HepG2 (cell line): ENCODE measurements around the gene RAPGEF6.

Source experiments
- CAMTA2 ChIP-seq: sonication (generic); formaldehyde crosslinking; IDR thresholded peaks from 2 replicates; pipeline ENCODE4 v1.4.0; 2020; ENCODE audit warnings: mild to moderate bottlenecking, missing genetic modification reagents, borderline replicate concordance
- CEBPB ChIP-seq: IDR thresholded peaks from 2 replicates; pipeline ENCODE4 v1.6.1; 2011; ENCODE audit warnings: low read depth, low read length, improper control_type of control experiment, borderline replicate concordance
- CTCF ChIP-seq: sonication (generic); formaldehyde crosslinking; IDR thresholded peaks from 2 replicates; pipeline ENCODE4 v1.5.0; 2020; ENCODE audit warnings: mild to moderate bottlenecking, missing genetic modification reagents, moderate library complexity
- FOXO1 ChIP-seq: sonication (generic); formaldehyde crosslinking; IDR thresholded peaks from 2 replicates; pipeline ENCODE4 v1.4.0; 2020; ENCODE audit warnings: missing genetic modification reagents
- IRF2 ChIP-seq: IDR thresholded peaks from 2 replicates; pipeline ENCODE4 v1.6.1; 2018; ENCODE audit warnings: missing genetic modification reagents, missing compliant biosample characterization
- MTA3 ChIP-seq: sonication (generic); formaldehyde crosslinking; IDR thresholded peaks from 2 replicates; pipeline ENCODE4 v1.4.0; 2020; ENCODE audit warnings: missing genetic modification reagents
- MTF2 ChIP-seq: sonication (generic); formaldehyde crosslinking; IDR thresholded peaks from 2 replicates; pipeline ENCODE4 v1.5.0; 2020; ENCODE audit warnings: missing genetic modification reagents, borderline replicate concordance
- PHF8 ChIP-seq: sonication (generic); formaldehyde crosslinking; IDR thresholded peaks from 2 replicates; pipeline ENCODE4 v1.5.0; 2020; ENCODE audit warnings: missing genetic modification reagents
- TAF1 ChIP-seq: sonication (generic); formaldehyde crosslinking; IDR thresholded peaks from 2 replicates; pipeline ENCODE4 v1.4.0; 2020; ENCODE audit warnings: missing genetic modification reagents
- TCF7L2 ChIP-seq: IDR thresholded peaks from 2 replicates; pipeline ENCODE4 v1.6.1; 2011; ENCODE audit warnings: mild to moderate bottlenecking, low read depth, low read length, moderate library complexity
- TRIM22 ChIP-seq: fragments of 450-650 bp; IDR thresholded peaks from 2 replicates; pipeline ENCODE4 v1.6.1; 2017
- ZNF639 ChIP-seq: conservative IDR thresholded peaks from 2 replicates; pipeline ENCODE4 v1.6.1; 2018; ENCODE audit warnings: missing genetic modification reagents
- ZSCAN25 ChIP-seq: sonication (generic); formaldehyde crosslinking; IDR thresholded peaks from 2 replicates; pipeline ENCODE4 v1.8.0; 2022; ENCODE audit warnings: mild to moderate bottlenecking, missing genetic modification reagents

GRCh38 chr5:131377785-131378325 is 257.2 kb downstream of the RAPGEF6 start:
- TF ChIP-seq TRIM22 (no peak), MTA3 (CRISPR knock-in tag) (no peak), CTCF (no peak), TCF7L2 (no peak), IRF2 (CRISPR knock-in tag) (no peak), CAMTA2 (CRISPR knock-in tag) (no peak), MTF2 (CRISPR knock-in tag) (no peak), CEBPB (no peak), TAF1 (CRISPR knock-in tag) (no peak), ZNF639 (CRISPR knock-in tag) (no peak), ZSCAN25 (CRISPR knock-in tag) (no peak), FOXO1 (no peak), PHF8 (CRISPR knock-in tag) (no peak)
